ENCODE results near the gene TMEM179.

The TMEM179 gene

GRCh38 chr14:104562606-104563005 lies 42.0 kb downstream of the TMEM179 start:
- H3K4me3 ChIP-seq (ENCODE audit: low read depth, low read length), result no peak overlapping the region
- no peak for TF ChIP-seq CTCF (IDR thresholded peaks at IDR 0.05; ENCODE audit: low read depth, low read length)
- H3K27ac ChIP-seq, result no peak overlapping the region

GRCh38 chr14:104561632-104562495 lies 42.7 kb downstream of the TMEM179 start:
- DNase-seq, result no peak
- no peaks in the 10 kb centered on the region for H3K27me3 ChIP-seq (ENCODE audit: insufficient read depth, low read depth, severe bottlenecking)

More at GRCh38 chr14:104562606-104563005, 42.0 kb downstream of the TMEM179 start:
- no peak for DNase-seq
- Histone ChIP-seq H3K27me3 (ENCODE audit: insufficient read depth, low read depth, severe bottlenecking) (no peaks in the 10 kb centered on the region), H3K36me3 (no peaks in the 10 kb centered on the region), H3K9me3 (ENCODE audit: severe bottlenecking) (no peaks in the 10 kb centered on the region)

GRCh38 chr14:104561124-104561557 lies 43.4 kb downstream of the TMEM179 start:
- Histone ChIP-seq H3K27me3 (ENCODE audit: insufficient read depth, low read depth, severe bottlenecking) (no peaks in the 10 kb centered on the region), H3K27ac (no peak overlapping the region), H3K9me3 (ENCODE audit: severe bottlenecking) (no peaks in the 10 kb centered on the region), H3K36me3 (no peaks in the 10 kb centered on the region), H3K4me3 (ENCODE audit: low read depth, low read length) (no peak overlapping the region)
- TF ChIP-seq CTCF (IDR thresholded peaks at IDR 0.05; ENCODE audit: low read depth, low read length), result no peak
- peak; percentile 42 for DNase-seq

More at GRCh38 chr14:104561632-104562495, 42.7 kb downstream of the TMEM179 start:
- Histone ChIP-seq H3K36me3 (no peaks in the 10 kb centered on the region), H3K27ac (no peak overlapping the region), H3K4me3 (ENCODE audit: low read depth, low read length) (no peak overlapping the region), H3K9me3 (ENCODE audit: severe bottlenecking) (no peaks in the 10 kb centered on the region)
- no peak for TF ChIP-seq CTCF (IDR thresholded peaks at IDR 0.05; ENCODE audit: low read depth, low read length)

- TF ChIP-seq CTCF (IDR thresholded peaks at IDR 0.05; ENCODE audit: low read depth, low read length), result no peak
- DNase-seq, result no peak
- Histone ChIP-seq H3K9me3 (ENCODE audit: severe bottlenecking) (no peaks in the 10 kb centered on the region), H3K27me3 (ENCODE audit: insufficient read depth, low read depth, severe bottlenecking) (no peaks in the 10 kb centered on the region), H3K27ac (no peak overlapping the region), H3K36me3 (no peaks in the 10 kb centered on the region), H3K4me3 (ENCODE audit: low read depth, low read length) (no peak overlapping the region)
Observed at GRCh38 chr14:104560586-104560945, 44.0 kb downstream of the TMEM179 start.

GRCh38 chr14:104559804-104560585 lies 44.6 kb downstream of the TMEM179 start:
- Histone ChIP-seq H3K27me3 (ENCODE audit: insufficient read depth, low read depth, severe bottlenecking) (no peaks in the 10 kb centered on the region), H3K9me3 (ENCODE audit: severe bottlenecking) (no peaks in the 10 kb centered on the region), H3K27ac (no peak overlapping the region), H3K36me3 (no peaks in the 10 kb centered on the region), H3K4me3 (ENCODE audit: low read depth, low read length) (no peak overlapping the region)
- TF ChIP-seq CTCF (IDR thresholded peaks at IDR 0.05; ENCODE audit: low read depth, low read length), result no peak
- no peak for DNase-seq

All from WERI-Rb-1 (cell line).